HEK293T (cell line): Measurements from ENCODE around the gene NNMT.

Experiments used
- CTCF ChIA-PET: fragments of 350-600 bp; formaldehyde crosslinking; extraction: SDS; loops from one replicate; lab custom pipeline; 2021; ENCODE audit warnings: antibody characterized with exemption, inconsistent platforms; lab: Yijun Ruan, JAX
- POLR2A ChIA-PET: fragments of 350-600 bp; formaldehyde crosslinking; extraction: SDS; loops from one replicate; lab custom pipeline; 2020; ENCODE audit warnings: antibody characterized with exemption, inconsistent platforms; lab: Yijun Ruan, JAX
- DNase-seq: peaks from one replicate; pipeline ENCODE4 v3.0.0; 2012; ENCODE audit warnings: mixed read lengths; ENCODE audit errors: extremely low spot score
- ARNT ChIP-seq: fragments of 450-650 bp; IDR thresholded peaks from 2 replicates; pipeline ENCODE4 v1.6.1; 2017; ENCODE audit warnings: mild to moderate bottlenecking
- BHLHE40 ChIP-seq: fragments of 450-650 bp; IDR thresholded peaks from 2 replicates; pipeline ENCODE4 v1.6.1; 2016; ENCODE audit warnings: mild to moderate bottlenecking, moderate library complexity, borderline replicate concordance
- CTBP1 ChIP-seq: fragments of 450-650 bp; IDR thresholded peaks from 2 replicates; pipeline ENCODE4 v1.6.1; 2016; ENCODE audit warnings: borderline replicate concordance
- ELF4 ChIP-seq: fragments of 450-650 bp; IDR thresholded peaks from 2 replicates; pipeline ENCODE4 v1.6.1; 2017; ENCODE audit warnings: antibody characterized with exemption
- FOXA1 ChIP-seq: fragments of 450-650 bp; IDR thresholded peaks from 2 replicates; pipeline ENCODE4 v1.6.1; 2016; ENCODE audit warnings: mild to moderate bottlenecking
- FOXK2 ChIP-seq: fragments of 450-650 bp; IDR thresholded peaks from 2 replicates; pipeline ENCODE4 v1.6.1; 2016; ENCODE audit warnings: mild to moderate bottlenecking
- FOXM1 ChIP-seq: fragments of 450-650 bp; IDR thresholded peaks from 2 replicates; pipeline ENCODE4 v1.6.1; 2017; ENCODE audit warnings: mild to moderate bottlenecking, borderline replicate concordance
- HDGF ChIP-seq: fragments of 450-650 bp; IDR thresholded peaks from 2 replicates; pipeline ENCODE4 v1.6.1; 2017; ENCODE audit warnings: antibody characterized with exemption, borderline replicate concordance
- L3MBTL2 ChIP-seq: fragments of 450-650 bp; conservative IDR thresholded peaks from 2 replicates; pipeline ENCODE4 v1.6.1; 2016; ENCODE audit warnings: mild to moderate bottlenecking
- LEF1 ChIP-seq: fragments of 450-650 bp; IDR thresholded peaks from 2 replicates; pipeline ENCODE4 v1.6.1; 2017; ENCODE audit warnings: mild to moderate bottlenecking, borderline replicate concordance
- NFRKB ChIP-seq: fragments of 450-650 bp; IDR thresholded peaks from 2 replicates; pipeline ENCODE4 v1.6.1; 2016; ENCODE audit warnings: mild to moderate bottlenecking, moderate library complexity
- SP1 ChIP-seq: fragments of 450-650 bp; IDR thresholded peaks from 2 replicates; pipeline ENCODE4 v1.6.1; 2017
- SUZ12 ChIP-seq: fragments of 450-650 bp; IDR thresholded peaks from 2 replicates; pipeline ENCODE4 v1.6.1; 2016; ENCODE audit warnings: mild to moderate bottlenecking
- TARDBP ChIP-seq: fragments of 450-650 bp; IDR thresholded peaks from 2 replicates; pipeline ENCODE4 v1.6.1; 2016
- ZNF384 ChIP-seq: fragments of 450-650 bp; IDR thresholded peaks from 2 replicates; pipeline ENCODE4 v1.6.1; 2016
- TF ChIP-seq, protein P1 (sequence below): fragments of 450-650 bp; IDR thresholded peaks from 2 replicates; pipeline ENCODE4 v1.6.1; 2016

Gene NNMT

DNA sequence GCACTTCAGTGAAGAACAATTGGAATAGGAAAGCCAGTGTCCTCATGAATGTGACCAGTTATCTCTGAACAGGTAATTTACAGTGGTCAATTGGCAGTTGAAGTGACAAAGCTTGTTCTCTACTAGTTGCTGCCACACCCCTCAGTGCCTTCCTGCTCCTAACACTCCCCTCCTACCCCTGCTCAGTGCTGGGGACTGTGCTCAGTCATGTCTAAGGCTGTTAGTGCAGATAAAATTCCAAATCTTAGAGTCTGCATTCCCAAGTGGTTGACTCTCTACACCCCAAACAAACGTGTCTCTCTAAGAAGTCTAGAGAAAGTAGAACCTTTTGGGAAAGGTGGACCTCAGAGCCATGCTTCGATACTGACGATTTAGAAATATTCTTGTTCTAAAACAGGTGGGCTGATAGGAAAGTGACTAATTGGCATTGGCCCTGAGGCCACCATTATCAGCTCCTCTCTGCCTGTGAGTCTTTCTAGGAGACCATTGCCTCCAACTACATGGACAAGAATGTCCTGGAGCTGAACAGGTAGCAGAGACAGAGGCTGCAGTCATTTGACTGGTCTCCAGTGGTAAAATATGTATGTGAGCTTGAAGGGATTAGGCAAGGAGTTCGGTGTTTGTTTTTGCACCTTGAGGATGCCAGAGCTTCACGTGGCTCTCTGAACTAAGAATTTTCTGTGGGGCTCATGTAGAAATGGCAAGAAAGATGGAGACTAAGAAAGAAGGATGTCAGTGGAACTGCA is 22.1 kb upstream of the NNMT start:
- CTCF ChIA-PET = interaction anchor here (0.6 to 1.1 kb wide), 2 partner anchors 12 to 66 kb away, joined by 4 to 5 read pairs; no protein-coding TSS in a partner anchor
- DNase-seq = no peak
- POLR2A ChIA-PET = no interaction called here

DNA sequence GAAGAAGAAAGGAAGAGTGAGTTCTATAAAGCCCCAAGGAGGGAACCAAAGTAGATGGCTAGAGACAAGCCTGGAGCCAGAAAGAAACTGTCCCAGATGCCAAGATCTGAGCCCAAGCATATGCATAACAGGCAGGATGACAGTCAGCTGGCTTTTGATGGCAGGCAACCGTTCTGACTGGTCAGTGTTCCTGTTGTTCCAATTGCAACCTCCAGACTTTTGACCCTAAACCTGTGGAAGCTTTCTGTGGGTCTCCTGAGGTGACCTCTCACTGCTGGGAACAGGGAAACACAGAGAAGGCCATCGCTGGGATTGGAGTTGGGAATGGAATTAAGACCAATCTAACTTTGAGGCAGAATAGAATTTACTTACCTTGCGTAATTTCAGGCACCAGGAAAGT is 21.6 kb upstream of the NNMT start:
- CTCF ChIA-PET = interaction anchor here (1.1 kb wide), 1 partner anchor 13 kb away, joined by 5 read pairs; no protein-coding TSS in a partner anchor
- no peak for DNase-seq

More for the DNA sequence above, 22.1 kb upstream of the NNMT start:
- TF ChIP-seq FOXA1 (no peak), L3MBTL2 (no peak), SUZ12 (no peak), CTBP1 (no peak), FOXK2 (no peak), SP1 (no peak), NFRKB (no peak), HDGF (no peak)

DNA sequence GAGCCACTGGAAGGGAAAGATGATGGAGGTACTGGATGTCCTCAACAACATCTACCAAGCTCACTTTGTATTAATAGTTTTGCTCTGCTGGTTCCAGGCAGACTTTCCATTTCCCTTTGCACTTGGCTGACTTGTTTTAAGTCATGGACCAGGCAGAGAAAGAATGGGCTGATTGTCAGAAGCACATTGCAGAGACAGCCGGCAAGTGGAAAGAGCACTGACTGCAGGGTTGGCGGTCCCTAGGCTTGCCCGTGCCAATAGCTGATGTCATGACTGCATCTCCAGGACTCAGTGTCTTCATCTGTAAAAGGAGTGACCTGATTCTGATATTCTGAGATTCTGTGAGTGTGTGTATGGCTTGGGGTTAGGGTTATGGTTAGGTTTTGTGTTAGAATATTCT is 20.9 kb upstream of the NNMT start:
- TF ChIP-seq HDGF (no peak), FOXA1 (no peak), NFRKB (no peak), FOXM1 (no peak), L3MBTL2 (no peak)
- TF ChIP-seq, protein P1, sequence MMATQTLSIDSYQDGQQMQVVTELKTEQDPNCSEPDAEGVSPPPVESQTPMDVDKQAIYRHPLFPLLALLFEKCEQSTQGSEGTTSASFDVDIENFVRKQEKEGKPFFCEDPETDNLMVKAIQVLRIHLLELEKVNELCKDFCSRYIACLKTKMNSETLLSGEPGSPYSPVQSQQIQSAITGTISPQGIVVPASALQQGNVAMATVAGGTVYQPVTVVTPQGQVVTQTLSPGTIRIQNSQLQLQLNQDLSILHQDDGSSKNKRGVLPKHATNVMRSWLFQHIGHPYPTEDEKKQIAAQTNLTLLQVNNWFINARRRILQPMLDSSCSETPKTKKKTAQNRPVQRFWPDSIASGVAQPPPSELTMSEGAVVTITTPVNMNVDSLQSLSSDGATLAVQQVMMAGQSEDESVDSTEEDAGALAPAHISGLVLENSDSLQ = no peak
- DNase-seq = no peak
- ChIA-PET CTCF (interaction anchor here (1.1 kb wide), 1 partner anchor 13 kb away, joined by 5 read pairs; no protein-coding TSS in a partner anchor), POLR2A (no interaction called here)

More for the DNA sequence above, 21.6 kb upstream of the NNMT start:
- TF ChIP-seq NFRKB = no peak
- TF ChIP-seq L3MBTL2 = no peak
- TF ChIP-seq TARDBP = no peak
- no peak for TF ChIP-seq ZNF384
- no peak for TF ChIP-seq FOXA1
- TF ChIP-seq FOXK2 = no peak
- TF ChIP-seq, protein P1 = no peak
- TF ChIP-seq FOXM1 = no peak
- no peak for TF ChIP-seq BHLHE40
- TF ChIP-seq ARNT = no peak
- no peak for TF ChIP-seq CTBP1
- POLR2A ChIA-PET = no interaction called here

DNA sequence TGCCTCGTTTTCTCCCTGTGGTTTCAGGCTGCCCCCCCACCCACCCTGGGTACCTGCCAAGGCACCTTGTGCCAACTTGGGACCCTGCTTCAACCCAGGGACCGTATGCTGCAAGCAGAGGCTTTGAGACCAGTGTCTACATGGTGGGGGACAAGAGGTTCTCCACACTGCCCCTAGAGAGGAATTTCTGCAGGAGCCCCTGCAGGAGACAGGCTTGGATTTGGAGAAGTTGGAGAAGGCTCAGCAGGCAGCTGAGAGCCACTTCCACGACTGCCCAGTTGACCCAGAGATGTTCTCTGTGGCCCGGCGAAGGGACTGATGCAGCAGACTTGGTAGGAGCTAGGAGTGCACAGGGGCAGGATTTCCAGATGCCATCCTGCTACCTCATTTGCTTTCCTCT is 20.1 kb upstream of the NNMT start:
- no peak for DNase-seq
- POLR2A ChIA-PET = no interaction called here
- CTCF ChIA-PET = no interaction called here
- TF ChIP-seq SP1 (no peak), L3MBTL2 (no peak)

DNA sequence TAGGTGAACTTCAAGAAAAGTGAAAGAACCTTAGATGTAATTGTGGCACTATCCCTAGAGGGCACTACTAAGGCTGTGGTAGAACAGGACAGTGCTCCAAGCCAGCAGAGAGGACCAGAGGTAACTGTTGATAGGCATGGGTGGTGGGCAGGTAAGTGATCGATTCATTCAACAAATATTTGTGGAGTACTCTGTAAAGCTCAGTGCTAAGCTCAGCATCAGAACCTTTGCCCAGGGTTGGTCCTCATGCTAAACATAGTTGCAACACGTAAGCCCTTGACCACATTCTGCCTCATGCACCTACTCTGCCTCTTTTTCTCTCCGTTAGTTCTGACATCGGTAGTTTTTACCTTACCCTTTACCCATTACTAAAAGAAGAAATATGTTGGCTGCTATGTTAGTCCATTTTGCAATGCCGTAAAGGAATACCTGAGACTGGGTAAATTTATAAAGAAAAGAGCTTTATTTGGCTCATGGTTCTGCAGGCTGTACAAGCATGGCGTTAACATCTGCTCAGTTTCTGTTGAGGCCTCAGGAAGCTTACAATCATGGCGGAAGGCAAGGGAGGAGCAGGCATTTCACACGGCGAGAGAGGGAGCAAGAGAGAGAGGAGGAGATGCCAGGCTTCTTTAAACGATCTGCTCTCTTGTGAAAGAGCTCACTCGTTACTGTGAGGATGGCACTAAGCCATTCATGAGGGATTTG is 18.4 kb upstream of the NNMT start:
- ChIA-PET CTCF (no interaction called here), POLR2A (no interaction called here)
- TF ChIP-seq ZNF384 = no peak
- no peak for TF ChIP-seq TARDBP
- no peak for TF ChIP-seq ARNT
- no peak for TF ChIP-seq L3MBTL2
- no peak for TF ChIP-seq LEF1
- TF ChIP-seq FOXA1 = no peak
- TF ChIP-seq FOXK2 = no peak
- no peak for TF ChIP-seq NFRKB
- TF ChIP-seq BHLHE40 = no peak
- no peak for TF ChIP-seq CTBP1
- no peak for TF ChIP-seq HDGF
- no peak for TF ChIP-seq FOXM1
- no peak for TF ChIP-seq SP1
- TF ChIP-seq, protein P1 = no peak
- TF ChIP-seq SUZ12 = no peak
- TF ChIP-seq ELF4 = no peak
- no peak for DNase-seq

DNA sequence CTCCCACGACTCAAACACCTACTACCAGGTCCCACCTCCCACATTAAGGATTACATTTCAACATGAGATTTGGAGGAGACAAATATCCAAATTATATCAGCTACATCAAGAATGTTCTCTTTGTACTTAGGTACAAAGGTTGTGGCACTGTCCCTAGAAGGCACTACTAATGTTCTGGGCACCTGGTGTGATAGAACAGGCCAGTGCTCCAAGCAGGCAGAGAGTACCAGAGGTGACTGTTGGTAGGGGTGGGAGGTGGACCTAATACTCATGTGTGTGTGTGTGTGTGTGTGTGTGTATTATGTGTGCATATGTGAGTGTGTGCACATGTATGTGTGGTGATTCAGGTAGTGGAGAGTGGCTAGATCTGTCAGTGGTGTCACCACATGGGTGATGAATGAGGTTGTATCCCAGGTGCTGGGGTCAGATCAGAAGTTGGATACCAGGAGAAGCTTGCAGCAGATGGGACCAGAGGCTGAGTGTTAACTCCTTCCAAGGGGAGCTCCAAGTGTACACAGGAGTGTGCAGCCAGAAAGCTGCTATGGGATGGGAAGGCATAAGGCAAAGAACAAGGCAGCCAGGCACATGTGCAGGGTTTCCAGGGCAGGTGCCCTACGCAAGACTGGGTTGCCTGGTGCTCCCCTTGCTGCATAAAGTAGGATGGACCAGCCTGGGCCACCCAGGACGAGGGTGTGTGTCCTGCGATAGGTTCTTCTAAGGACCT is 17.7 kb upstream of the NNMT start:
- POLR2A ChIA-PET = no interaction called here
- TF ChIP-seq L3MBTL2 (no peak), LEF1 (no peak), TARDBP (no peak), NFRKB (no peak), ZNF384 (no peak), FOXA1 (no peak), CTBP1 (no peak), SUZ12 (no peak), SP1 (no peak), HDGF (no peak), FOXM1 (no peak), FOXK2 (no peak), BHLHE40 (no peak), ARNT (no peak), ELF4 (no peak)
- TF ChIP-seq, protein P1 = no peak
- DNase-seq = no peak
- CTCF ChIA-PET = interaction anchor here (0.6 kb wide), 1 partner anchor 17 kb away, joined by 4 read pairs; no protein-coding TSS in a partner anchor
